ENCODE data around the gene SPATA17.

Gene SPATA17

GRCh38 chr1:217846733-217847132 is 215.6 kb downstream of the SPATA17 start:
- Mint-ChIP-seq H3K36me3 (ENCODE audit: low read depth) (no peaks in the 10 kb centered on the region), H3K4me1 (ENCODE audit: low read depth) (no peaks in the 10 kb centered on the region), H3K27me3 (ENCODE audit: low read depth) (no peaks in the 10 kb centered on the region), H3K27ac (no peak overlapping the region), H3K4me3 (no peak overlapping the region), H3K9me3 (no peaks in the 10 kb centered on the region)
- no peak for DNase-seq (ENCODE audit: low spot score)

- Mint-ChIP-seq H3K27ac (no peak overlapping the region), H3K9me3 (no peaks in the 10 kb centered on the region), H3K36me3 (ENCODE audit: low read depth) (no peaks in the 10 kb centered on the region), H3K27me3 (ENCODE audit: low read depth) (no peaks in the 10 kb centered on the region), H3K4me1 (ENCODE audit: low read depth) (no peaks in the 10 kb centered on the region), H3K4me3 (no peak overlapping the region)
- no peak for DNase-seq (ENCODE audit: low spot score)
Observed at GRCh38 chr1:217847643-217848042, 216.5 kb downstream of the SPATA17 start.

GRCh38 chr1:217856342-217857034 is 225.3 kb downstream of the SPATA17 start:
- peaks cover 8% of the 10 kb centered on the region for H3K9me3 Mint-ChIP-seq
- H3K27ac Mint-ChIP-seq = no peak overlapping the region
- H3K36me3 Mint-ChIP-seq (ENCODE audit: low read depth) = no peaks in the 10 kb centered on the region
- no peaks in the 10 kb centered on the region for H3K27me3 Mint-ChIP-seq (ENCODE audit: low read depth)
- H3K4me1 Mint-ChIP-seq (ENCODE audit: low read depth) = no peaks in the 10 kb centered on the region
- H3K4me3 Mint-ChIP-seq = no peak overlapping the region
- DNase-seq (ENCODE audit: low spot score) = no peak

- Mint-ChIP-seq H3K4me3 (no peak overlapping the region), H3K9me3 (peaks cover 8% of the 10 kb centered on the region), H3K4me1 (ENCODE audit: low read depth) (no peaks in the 10 kb centered on the region), H3K27ac (no peak overlapping the region), H3K36me3 (ENCODE audit: low read depth) (no peaks in the 10 kb centered on the region), H3K27me3 (ENCODE audit: low read depth) (no peaks in the 10 kb centered on the region)
- no peak for DNase-seq (ENCODE audit: low spot score)
Observed at GRCh38 chr1:217857061-217857460, 225.9 kb downstream of the SPATA17 start.

GRCh38 chr1:217861658-217862057 is 230.5 kb downstream of the SPATA17 start:
- Mint-ChIP-seq H3K36me3 (ENCODE audit: low read depth) (no peaks in the 10 kb centered on the region), H3K4me3 (no peak overlapping the region), H3K9me3 (peaks cover 8% of the 10 kb centered on the region), H3K4me1 (ENCODE audit: low read depth) (no peaks in the 10 kb centered on the region), H3K27ac (no peak overlapping the region), H3K27me3 (ENCODE audit: low read depth) (no peaks in the 10 kb centered on the region)
- no peak for DNase-seq (ENCODE audit: low spot score)

- Mint-ChIP-seq H3K4me1 (ENCODE audit: low read depth) (no peaks in the 10 kb centered on the region), H3K27me3 (ENCODE audit: low read depth) (no peaks in the 10 kb centered on the region), H3K4me3 (no peak overlapping the region), H3K36me3 (ENCODE audit: low read depth) (no peaks in the 10 kb centered on the region), H3K9me3 (no peaks in the 10 kb centered on the region), H3K27ac (no peak overlapping the region)
- DNase-seq (ENCODE audit: low spot score) = no peak
Observed at GRCh38 chr1:217867446-217867995, 236.4 kb downstream of the SPATA17 start.

- H3K9me3 Mint-ChIP-seq = no peaks in the 10 kb centered on the region
- H3K27me3 Mint-ChIP-seq (ENCODE audit: low read depth) = no peaks in the 10 kb centered on the region
- H3K27ac Mint-ChIP-seq = no peak overlapping the region
- no peaks in the 10 kb centered on the region for H3K4me1 Mint-ChIP-seq (ENCODE audit: low read depth)
- H3K4me3 Mint-ChIP-seq = no peak overlapping the region
- no peak for DNase-seq (ENCODE audit: low spot score)
- H3K36me3 Mint-ChIP-seq (ENCODE audit: low read depth) = no peaks in the 10 kb centered on the region
Observed at GRCh38 chr1:217871955-217872354, 240.8 kb downstream of the SPATA17 start.

- H3K27me3 Mint-ChIP-seq (ENCODE audit: low read depth) = no peaks in the 10 kb centered on the region
- no peaks in the 10 kb centered on the region for H3K9me3 Mint-ChIP-seq
- H3K36me3 Mint-ChIP-seq (ENCODE audit: low read depth) = no peaks in the 10 kb centered on the region
- DNase-seq (ENCODE audit: low spot score) = no peak
- H3K4me1 Mint-ChIP-seq (ENCODE audit: low read depth) = no peaks in the 10 kb centered on the region
- H3K4me3 Mint-ChIP-seq = no peak overlapping the region
- H3K27ac Mint-ChIP-seq = no peak overlapping the region
Observed at GRCh38 chr1:217875229-217875628, 244.1 kb downstream of the SPATA17 start.

GRCh38 chr1:217876401-217876800 is 245.3 kb downstream of the SPATA17 start:
- Mint-ChIP-seq H3K27me3 (ENCODE audit: low read depth) (no peaks in the 10 kb centered on the region), H3K27ac (no peak overlapping the region), H3K4me3 (no peak overlapping the region), H3K36me3 (ENCODE audit: low read depth) (no peaks in the 10 kb centered on the region), H3K4me1 (ENCODE audit: low read depth) (no peaks in the 10 kb centered on the region), H3K9me3 (no peaks in the 10 kb centered on the region)
- DNase-seq (ENCODE audit: low spot score) = no peak

- Mint-ChIP-seq H3K36me3 (ENCODE audit: low read depth) (no peaks in the 10 kb centered on the region), H3K9me3 (no peaks in the 10 kb centered on the region), H3K4me1 (ENCODE audit: low read depth) (no peaks in the 10 kb centered on the region), H3K27ac (no peak overlapping the region), H3K4me3 (no peak overlapping the region), H3K27me3 (ENCODE audit: low read depth) (no peaks in the 10 kb centered on the region)
- no peak for DNase-seq (ENCODE audit: low spot score)
Observed at GRCh38 chr1:217876896-217877295, 245.8 kb downstream of the SPATA17 start.

- Mint-ChIP-seq H3K27ac (no peak overlapping the region), H3K27me3 (ENCODE audit: low read depth) (no peaks in the 10 kb centered on the region), H3K4me1 (ENCODE audit: low read depth) (no peaks in the 10 kb centered on the region), H3K9me3 (no peaks in the 10 kb centered on the region), H3K4me3 (no peak overlapping the region), H3K36me3 (ENCODE audit: low read depth) (no peaks in the 10 kb centered on the region)
- DNase-seq (ENCODE audit: low spot score) = no peak
Observed at GRCh38 chr1:217881131-217881543, 250.0 kb downstream of the SPATA17 start.

- no peak overlapping the region for H3K4me3 Mint-ChIP-seq
- H3K27me3 Mint-ChIP-seq (ENCODE audit: low read depth) = no peaks in the 10 kb centered on the region
- no peak overlapping the region for H3K27ac Mint-ChIP-seq
- no peak for DNase-seq (ENCODE audit: low spot score)
- no peaks in the 10 kb centered on the region for H3K9me3 Mint-ChIP-seq
- no peaks in the 10 kb centered on the region for H3K36me3 Mint-ChIP-seq (ENCODE audit: low read depth)
- no peaks in the 10 kb centered on the region for H3K4me1 Mint-ChIP-seq (ENCODE audit: low read depth)
Observed at GRCh38 chr1:217881607-217882332, 250.6 kb downstream of the SPATA17 start.

- no peaks in the 10 kb centered on the region for H3K9me3 Mint-ChIP-seq
- no peaks in the 10 kb centered on the region for H3K27me3 Mint-ChIP-seq (ENCODE audit: low read depth)
- H3K4me3 Mint-ChIP-seq = no peak overlapping the region
- H3K27ac Mint-ChIP-seq = no peak overlapping the region
- no peak for DNase-seq (ENCODE audit: low spot score)
- no peaks in the 10 kb centered on the region for H3K36me3 Mint-ChIP-seq (ENCODE audit: low read depth)
- no peaks in the 10 kb centered on the region for H3K4me1 Mint-ChIP-seq (ENCODE audit: low read depth)
Observed at GRCh38 chr1:217885181-217885580, 254.0 kb downstream of the SPATA17 start.

- Mint-ChIP-seq H3K36me3 (ENCODE audit: low read depth) (no peaks in the 10 kb centered on the region), H3K4me1 (ENCODE audit: low read depth) (no peaks in the 10 kb centered on the region), H3K4me3 (no peak overlapping the region), H3K9me3 (no peaks in the 10 kb centered on the region), H3K27ac (no peak overlapping the region), H3K27me3 (ENCODE audit: low read depth) (no peaks in the 10 kb centered on the region)
- DNase-seq (ENCODE audit: low spot score) = no peak
Observed at GRCh38 chr1:217888328-217888727, 257.2 kb downstream of the SPATA17 start.

All from T-helper 2 cell treated with Interferon-gamma antibody and Interleukin-4, amounts not matched to agents 5 μg/mL and 100 μg/mL, for 36 hours (primary cell).